T-helper 1 cell (primary cell): Measurements from ENCODE around the gene SLC30A5.
A peak's percentile ranks its signal among the peaks of the same experiment; 100 is the strongest.
"Not testable (repeated sequence)": the region's sequence is repeated elsewhere in the genome, so short reads cannot be mapped to it uniquely, and the experiment has no call there.

Source experiments
- DNase-seq, 5 donors: peaks; one replicate each; pipeline ENCODE4 v3.0.0-alpha.2; 2012 to 2020
- total RNA-seq, 4 donors: gene quantifications; one replicate each; lab custom pipeline; 2026; lab: John Stamatoyannopoulos, UW

The SLC30A5 gene
- 19.8 to 38.2 (median 24.6) reads per million in 4 donors for total RNA-seq

DNA sequence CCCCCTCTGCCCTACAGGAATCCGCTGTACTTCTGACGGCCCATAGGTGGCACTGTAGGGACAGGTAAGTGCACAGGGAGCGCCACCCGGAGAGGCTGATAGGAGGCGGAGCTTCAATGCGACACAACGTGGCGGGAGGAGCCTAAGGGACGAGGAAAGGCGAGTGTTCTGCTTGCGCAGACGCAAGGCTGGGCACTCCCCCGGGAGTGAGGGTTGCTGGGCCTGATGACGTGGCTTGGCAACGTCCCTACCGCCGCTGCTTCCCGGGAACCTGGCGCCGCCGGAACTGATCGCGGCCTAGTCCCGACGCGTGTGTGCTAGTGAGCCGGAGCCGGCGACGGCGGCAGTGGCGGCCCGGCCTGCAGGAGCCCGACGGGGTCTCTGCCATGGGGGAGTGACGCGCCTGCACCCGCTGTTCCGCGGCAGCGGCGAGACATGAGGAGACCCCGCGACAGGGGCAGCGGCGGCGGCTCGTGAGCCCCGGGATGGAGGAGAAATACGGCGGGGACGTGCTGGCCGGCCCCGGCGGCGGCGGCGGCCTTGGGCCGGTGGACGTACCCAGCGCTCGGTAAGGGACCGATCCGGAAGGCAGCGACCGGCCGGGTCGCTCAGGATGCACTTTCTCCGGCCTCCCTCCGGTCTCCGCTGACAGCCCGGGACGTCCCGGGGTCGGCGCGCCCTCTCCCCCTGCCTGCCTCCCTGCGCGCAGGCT, at the start of gene SLC30A5:
SLC30A5 (plus strand) TSS at position 244 of the 712 bp plus-strand sequence; CDS start at position 486, 242 bp downstream.
- DNase-seq = peak; percentile 97 to 99 (median 99)

DNA sequence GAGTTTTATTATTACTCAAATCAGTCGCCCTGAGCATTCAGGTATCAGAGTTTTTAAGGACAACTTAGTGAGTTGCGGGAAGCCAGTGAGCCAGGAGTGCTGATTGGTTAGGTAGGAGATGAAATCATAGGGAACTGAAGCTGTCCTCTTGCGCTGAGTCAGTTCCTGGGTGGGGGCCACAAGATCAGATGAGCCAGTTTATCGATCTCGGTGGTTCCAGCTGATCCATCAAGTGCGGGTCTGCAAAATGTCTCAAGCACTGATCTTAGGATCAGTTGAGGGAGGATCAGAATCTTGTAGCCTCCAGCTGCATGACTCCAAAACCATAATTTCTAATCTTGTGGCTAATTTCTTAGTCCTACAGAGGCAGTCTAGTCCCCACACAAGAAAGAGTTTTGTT, 48.6 kb upstream of the SLC30A5 start:
- not testable (repeated sequence) for DNase-seq

DNA sequence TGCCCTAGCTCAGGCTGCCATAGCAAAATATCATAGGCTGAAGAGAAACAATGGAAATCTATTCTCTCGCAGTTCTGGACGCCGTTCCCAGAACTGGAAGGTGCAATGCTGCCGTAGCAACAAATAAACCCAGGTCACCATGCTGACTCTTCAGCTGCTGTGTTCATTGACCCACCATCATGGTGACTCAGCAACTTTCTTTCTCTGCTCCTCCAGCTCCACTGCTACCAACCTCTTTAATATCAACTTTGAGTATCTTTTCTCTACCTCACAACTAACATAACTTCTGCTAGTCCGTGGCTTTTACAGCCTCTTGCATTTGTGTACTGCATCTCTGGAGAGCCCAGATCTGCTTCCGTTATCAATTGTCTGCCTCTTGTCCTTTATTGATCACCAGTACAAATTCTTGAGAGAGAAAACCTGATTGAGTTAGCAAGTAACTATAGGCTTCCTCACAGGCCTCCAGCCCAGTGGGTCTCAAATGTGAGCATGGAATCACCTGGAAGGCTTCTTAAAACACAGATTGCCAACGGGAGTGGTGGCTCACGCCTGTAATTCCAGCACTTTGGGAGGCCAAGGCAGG, 47.3 kb upstream of the SLC30A5 start:
- DNase-seq = no peak

DNA sequence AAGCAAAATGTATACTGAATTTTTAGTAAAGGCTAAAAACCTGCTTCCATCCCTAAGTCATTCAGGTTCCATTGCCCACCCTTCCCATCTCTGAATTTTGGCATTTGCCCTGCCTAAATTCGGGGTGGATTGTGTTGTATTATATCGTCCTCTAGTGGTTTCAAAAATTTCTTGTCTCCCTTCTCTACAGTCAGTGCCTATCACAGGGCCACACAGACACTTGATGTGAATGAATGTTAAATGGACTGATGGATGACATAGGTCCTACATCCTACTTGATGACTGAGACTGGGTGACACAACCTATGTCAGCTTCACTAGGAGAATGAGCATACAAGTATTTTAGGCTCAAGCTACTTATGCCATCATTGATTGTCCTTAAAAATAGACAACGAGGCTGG, 45.6 kb upstream of the SLC30A5 start:
- no peak for DNase-seq

DNA sequence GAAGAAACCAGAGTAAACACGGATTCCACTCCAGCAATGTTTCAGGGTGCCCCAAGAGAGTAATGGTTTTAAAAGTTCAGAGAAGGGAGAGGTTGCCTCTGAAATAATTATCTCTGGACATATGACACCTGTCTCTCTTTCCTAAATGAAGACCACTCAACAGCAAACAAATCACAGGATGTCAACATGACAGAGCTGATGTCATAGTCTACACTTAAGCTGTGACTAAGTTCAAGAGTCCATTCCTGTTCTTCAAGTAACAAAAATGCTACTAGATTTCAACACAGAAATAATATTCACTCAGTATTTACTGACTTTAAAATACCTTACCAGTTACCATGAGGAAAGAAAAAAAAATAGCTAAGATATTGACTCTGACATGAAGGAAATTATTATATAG, 44.7 kb upstream of the SLC30A5 start:
- DNase-seq = no peak

DNA sequence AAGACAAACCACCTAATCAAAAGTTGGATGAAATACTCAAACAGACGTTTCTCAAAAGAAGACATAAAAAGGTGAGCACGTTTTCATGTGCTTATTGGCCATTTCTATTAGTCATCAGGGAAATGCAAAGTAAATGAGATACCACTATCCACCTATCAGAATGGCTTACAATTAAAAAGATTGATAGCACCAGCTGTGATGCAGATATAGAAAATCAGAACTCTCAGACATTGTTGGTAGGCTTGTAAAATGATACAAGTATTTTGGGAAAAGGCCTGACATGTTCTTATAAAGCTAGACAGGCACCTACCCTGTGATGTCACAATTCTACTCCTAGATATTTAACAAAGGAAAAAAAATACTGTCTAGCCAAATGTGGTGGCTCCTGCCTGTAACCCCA, 44.0 kb upstream of the SLC30A5 start:
- DNase-seq = no peak

DNA sequence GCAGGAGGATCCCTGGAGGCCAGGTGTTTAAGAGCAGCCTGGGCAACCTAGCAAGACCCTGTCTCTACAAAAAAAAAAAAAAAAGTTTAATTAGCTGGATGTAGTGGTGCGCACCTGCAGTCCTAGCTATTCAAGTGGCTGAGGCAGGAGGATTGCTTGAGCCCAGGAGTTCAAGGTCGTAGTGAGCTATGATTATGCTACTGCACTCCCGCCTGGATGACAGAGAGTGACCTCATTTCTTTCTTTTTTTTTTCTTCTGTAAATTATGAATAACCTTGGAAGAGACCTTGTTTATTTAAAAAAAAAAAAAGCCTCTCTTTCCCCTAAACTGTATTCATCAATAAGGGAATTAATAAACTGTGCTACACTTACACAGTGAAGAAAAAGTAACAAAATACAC, 43.6 kb upstream of the SLC30A5 start:
- no peak for DNase-seq

DNA sequence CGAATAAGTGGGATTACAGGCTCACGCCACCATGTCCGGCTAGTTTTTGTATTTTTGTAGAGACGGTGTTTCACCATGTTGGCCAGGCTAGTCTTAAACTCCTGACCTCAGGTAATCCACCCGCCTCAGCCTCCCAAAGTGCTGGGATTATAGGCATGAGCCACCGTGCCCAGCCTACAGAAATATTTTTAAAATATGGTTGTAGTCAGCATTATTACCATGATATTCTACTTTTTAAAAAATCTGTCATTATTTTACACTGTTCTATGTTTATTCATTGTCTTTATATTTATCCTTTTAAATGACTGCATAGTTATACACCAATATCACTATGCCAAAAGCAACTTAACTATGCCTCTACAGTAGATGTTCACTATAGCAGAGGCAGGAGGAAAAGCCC, 41.6 kb upstream of the SLC30A5 start:
- no peak for DNase-seq

DNA sequence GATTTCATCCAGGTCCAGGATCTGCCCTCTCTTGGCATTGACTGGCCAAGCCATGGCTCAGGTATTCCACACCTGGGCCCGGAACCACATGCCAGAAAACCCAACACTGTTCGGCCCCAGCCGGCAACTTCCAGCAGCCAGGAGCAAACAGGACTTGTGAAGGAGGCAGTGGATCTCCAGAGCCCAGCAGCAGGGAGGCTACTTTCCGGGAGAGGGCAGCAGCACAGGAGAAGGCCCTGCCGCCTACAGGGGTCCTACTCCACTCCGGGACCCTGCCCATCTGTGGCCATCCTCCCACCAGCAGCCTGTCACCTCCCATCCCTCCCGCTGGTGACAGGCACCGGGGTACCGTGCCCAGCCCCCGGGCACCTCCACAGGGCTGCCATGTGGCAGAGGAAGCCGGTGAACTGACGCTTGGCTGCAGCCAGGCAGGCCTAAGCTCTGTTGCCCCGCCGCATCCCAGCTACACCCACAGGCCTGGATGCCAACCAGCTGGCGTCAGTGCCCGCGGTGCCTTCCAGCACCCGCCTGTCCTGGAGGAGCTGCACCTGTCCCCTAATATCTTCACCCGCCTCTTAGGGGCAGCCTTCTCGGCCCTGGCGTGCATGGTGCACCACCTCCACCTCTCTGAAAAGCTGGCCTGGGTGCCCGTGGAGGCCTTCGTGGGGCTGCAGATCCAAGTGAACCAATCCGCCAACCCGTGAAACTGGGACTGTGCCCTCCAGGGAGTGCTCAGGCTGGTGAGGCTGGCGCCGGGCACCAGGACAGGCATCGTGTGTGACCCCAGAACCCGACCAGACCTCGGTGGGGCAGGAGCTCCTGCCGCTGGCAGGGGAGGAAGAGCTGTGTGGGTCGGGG, 18.9 kb upstream of the SLC30A5 start:
- DNase-seq = no peak

DNA sequence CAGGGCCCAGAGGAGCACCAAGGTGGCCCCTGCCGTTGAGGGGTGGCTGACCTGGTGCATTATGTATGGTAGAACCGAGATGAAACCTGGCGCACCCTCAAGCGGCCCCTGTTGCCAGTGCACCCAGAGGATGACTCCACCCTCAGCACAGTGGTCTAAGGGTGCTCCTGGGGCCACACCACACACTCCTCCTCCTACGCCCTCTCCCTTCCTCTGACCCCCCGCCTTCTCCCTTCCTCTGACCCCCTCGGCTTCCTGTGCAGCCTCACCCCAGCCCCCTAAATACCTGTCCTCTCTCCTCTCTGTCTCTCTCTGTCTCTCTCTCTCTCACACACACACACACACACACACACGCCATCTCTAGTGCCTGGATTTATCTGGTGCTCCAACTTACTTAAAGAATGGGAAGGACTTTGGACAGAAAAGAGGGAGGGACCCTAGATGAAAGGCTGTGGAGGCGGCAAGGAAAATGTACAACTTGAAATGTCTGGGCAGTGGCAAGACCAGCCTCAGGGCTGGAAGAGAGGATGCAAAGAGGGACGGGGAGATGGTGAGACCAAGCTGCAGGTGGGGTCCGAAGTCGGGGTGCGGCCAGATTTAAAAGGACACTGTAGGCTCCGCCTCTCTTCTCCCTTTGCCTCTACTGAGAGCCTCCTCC, 18.2 kb upstream of the SLC30A5 start:
- no peak for DNase-seq

DNA sequence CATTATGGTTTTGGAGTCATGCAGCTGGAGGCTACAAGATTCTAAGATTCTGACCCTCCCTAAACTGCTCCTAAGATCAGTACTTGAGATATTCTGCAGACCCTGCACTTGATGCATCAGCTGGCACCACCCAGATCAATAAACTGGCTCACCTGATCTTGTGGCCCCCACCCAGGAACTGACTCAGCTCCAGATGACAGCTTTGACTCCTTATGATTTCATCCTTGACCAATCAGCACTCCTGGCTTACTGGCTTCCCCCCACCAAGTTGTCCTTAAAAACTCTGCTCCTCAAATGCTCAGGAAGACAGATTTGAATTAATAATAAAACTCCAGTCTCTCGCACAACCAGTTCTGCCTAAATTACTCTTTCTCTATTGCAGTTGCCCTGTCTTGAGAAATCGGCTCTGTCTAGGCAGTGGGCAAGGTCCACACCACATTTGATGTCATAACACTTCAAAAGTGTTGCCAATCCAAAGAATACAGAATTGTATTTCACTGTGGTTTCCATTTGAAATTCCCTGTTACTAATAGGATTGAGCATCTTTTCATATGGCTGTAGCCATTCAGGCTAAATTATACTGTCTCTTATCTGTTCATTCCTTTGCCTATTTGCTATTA, 14.8 kb upstream of the SLC30A5 start:
- DNase-seq = no peak

DNA sequence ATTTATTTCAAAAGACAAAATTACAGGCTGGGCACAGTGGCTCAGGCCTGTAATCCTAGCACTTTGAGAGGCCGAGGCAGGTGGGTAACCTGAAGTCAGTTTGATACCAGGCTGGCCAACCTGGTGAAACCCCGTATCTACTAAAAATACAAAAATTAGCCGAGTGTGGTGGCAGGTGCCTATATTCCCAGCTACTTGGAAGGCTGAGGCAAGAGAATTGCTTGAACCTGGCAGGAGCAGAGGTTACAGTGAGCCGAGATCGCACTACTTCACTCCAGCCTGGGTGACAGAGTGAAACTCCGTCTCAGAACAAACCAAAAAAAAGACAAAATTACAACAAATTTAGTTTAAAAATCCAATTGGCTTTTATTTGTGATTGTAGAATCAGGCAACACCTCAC, 14.3 kb upstream of the SLC30A5 start:
- no peak for DNase-seq

DNA sequence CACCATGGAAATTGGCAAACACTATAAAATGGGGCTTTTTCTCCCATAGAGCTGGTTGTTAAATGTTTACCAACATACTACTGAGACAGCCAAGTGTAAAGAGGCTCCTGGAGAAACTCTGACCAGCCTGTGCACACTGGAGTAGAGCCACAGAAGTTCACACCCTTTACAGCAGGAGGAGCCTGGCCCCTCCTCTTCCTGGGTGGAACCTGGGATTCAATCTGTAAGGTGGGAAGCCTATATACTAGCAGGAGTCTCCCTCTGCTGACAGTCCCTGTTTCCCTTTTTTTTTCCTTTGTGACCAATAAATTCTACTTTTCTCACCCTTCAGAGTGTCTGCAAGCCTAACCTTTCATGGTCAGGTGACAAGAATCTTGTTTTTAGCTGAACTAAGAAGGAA, 10.4 kb upstream of the SLC30A5 start:
- DNase-seq = no peak

DNA sequence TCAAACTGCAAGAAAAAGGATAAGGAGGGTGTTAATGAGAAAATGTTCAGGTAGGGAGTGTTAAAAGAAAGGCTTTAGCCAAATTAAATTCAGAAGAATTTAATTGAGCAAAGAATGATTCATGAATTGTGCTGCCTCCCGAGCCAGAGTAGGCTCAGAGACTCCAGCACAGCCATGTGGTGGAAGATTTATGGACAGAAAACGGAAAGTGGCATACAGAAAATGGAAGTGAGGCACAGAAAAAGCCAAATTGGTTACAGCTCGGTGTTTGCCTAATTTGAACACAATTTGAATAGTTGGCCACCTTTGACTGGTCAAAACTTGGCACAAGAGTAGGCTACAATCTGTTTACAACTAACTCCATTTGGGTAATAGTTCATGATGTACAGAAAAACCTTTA, 9.6 kb upstream of the SLC30A5 start:
- DNase-seq = no peak

DNA sequence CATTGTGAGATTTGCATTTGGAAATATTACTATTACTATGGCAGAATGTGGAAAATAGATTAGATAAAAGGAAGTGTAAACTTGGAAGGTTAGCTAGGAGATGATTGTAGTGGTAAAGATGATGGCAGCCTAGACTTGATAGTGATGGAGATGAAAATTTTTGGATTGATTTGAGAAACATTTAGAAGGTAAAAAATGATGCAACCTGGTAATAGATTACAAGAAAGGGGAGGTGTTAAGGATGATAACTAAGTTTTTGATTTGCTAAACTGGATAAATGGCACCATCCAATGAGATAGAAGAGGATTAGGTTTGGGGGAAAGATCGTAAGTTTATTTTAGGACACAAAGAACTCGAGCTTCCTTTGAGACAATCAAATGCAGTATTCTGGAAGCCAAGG, 8.9 kb upstream of the SLC30A5 start:
- no peak for DNase-seq

DNA sequence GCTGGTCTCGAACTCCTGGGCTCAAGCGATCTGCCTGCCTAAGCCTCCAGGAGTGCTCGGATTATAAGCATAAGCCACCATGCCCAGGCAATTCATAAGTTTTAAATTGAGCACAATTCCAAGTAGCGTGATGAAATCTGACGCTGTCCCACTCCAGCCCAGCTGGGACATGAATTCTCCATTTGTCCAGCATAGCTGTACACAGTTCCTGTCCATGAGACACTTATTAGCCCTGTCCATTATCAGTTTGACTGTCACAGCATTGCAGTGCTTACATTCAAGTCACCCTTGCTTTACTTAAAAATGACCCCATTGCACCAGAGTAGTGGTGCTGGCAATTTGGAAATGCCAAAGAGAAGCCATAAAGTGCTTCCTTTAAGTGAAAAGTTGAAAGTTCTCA, 7.6 kb upstream of the SLC30A5 start:
- no peak for DNase-seq

DNA sequence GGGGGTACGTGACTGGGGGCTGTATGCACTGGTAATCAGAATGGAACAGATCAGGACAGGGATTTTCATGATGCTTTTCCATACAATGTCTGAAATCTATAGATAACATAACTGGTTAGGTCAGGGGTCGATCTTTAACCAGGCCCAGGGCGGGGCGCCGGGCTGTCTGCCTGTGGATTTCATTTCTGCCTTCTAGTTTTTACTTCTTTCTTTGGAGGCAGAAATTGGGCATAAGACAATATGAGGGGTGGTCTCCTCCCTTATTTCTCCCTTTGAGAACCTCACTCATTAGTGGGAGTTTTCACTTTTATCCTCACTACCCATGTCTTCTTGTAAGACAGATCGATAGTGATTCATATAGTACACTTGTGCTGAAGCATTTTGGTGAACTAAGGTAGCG, 5.8 kb upstream of the SLC30A5 start:
- DNase-seq = not testable (repeated sequence)

DNA sequence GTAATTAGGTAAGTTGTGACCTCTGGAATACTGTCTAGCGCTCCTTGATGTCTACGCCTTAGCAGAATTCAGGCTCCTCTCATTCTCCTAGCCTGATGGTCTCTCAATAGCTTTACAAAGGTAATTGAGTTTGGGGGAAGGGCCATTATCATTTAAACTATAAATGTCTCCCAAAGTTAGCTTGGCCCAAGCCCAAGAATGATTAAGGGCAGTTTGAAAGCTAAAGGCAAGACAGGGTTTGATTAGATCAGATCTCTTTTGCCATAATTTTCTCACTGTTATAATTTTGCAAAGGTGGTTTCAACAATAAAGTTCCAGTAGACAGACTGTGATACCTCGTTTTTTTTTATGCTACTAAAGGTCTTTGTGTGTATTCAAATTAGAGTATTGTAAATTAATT, 3.7 kb upstream of the SLC30A5 start:
- no peak for DNase-seq

DNA sequence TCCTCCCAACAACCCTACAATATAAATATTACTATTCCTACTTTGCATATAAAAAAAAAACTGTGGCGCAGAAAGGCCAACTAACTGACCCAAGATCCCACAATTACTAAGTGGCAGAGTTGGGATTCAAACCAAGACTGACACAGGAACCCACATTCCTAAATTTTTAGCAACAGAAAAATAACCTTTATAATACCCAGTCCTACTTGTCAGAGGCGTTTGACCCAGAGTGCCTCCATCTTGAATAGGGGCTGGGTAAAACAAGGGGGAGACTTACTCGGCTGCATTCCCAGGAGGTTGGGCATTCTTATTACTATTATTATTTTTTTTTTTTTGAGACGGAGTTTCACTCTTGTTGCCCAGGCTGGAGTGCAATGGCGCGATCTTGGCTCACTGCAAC, 2.0 kb upstream of the SLC30A5 start:
- no peak for DNase-seq

DNA sequence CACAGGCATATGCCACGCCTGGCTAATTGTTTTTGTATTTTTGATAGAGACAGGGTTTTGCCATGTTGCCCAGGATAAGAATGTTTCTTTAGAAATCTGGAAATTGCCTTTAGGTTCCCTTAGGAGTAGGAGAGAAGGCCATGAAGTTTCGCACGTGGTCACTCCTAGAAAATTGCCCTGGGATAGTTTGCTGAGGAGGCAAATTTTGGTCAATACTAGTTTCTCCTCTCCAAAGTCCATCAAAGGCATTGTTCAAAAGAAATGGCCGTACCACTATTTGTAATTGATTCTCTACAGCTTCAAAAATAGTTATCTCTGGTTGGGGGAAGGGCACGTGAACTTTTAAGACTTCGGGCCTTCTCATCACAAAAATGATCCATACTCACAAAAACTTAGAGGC, 845 bp upstream of the SLC30A5 start:
- no peak for DNase-seq

DNA sequence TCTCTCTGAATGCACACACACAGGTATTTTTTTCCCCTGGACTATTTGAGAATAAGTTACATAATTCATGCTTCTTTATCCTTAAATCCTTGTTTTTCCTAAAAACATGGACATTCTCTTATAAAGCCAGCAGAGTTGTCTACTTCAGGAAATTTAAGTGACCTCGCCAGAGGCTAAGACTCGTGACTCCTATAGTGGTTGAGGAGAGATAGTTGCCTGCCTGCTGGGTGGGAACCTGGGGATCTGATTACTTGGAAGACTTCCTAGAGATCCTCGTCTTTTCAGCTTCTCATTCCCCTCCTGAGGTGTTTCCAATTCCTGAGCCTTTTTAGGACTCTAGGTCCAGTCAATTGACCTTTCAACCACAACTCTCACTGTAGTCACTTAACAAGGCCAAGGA, 5.5 kb downstream of the SLC30A5 start:
- no peak for DNase-seq

DNA sequence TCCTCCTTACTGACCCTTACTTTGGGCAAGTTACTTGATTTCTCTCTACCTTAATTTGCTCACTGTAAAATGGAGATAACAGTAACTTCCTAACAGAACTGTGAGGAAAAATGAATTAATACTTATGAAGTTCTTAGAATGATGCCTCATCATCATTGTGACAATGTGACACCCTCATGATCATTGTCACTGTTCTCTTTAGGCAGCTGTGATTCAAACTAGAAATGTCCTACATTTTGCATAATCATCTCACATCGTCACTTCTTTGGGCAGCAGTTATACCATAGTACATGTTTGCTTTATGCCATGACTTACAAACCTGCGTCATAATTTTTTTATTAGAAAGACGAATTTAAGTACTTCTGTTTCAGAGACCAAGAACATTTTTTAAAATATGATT, 9.7 kb downstream of the SLC30A5 start:
- no peak for DNase-seq
